ENCODE data around the gene SIX4. TPM values are rescaled to one million over a fixed set of nuclear protein-coding genes. Genes with fewer than 3 reads are reported as not detected.

The SIX4 gene
- total and polyA plus RNA-seq, 9 of the 15 experiments (the other 6 are each of a cell fraction or from before 2014, with no cell fraction given), result 0.77 to 8.6 (median 5.6) TPM

DNA sequence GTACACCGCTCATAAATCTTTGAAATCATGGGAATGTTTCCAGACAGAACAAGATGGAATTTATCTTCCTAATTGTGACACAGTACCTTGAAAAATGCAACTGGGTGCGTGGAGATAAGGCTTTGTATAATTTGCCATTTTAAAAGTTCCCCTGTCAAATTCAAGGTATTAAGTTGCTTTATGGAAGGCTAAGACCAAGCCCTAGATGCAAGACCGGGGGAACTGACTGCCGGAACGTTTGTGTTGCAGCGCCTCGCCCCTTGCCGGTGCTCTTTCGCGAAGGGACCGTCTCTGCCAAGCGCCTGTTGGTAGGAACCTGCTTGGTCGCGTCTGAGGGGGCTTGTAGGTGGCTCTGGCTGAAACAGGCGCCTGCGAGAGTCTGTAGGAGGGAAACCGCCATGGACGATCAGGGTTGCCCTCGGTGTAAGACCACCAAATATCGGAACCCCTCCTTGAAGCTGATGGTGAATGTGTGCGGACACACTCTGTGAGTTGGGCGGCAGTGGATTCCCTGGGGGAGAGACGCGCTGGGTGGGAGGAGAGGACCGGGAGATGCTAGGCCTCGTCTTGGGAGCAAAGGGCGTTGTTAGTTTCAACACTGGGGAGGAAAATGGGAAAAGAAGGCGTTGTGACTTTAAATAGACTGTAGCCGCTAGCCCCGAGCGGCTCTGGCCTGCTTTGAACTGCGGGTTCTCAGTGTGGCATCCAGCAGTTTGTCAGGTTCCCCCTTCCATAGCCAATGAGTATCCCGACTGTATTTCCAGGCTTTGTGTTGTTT lies 10.5 kb upstream of the SIX4 start, which contains the start of gene MNAT1 (continued):
- TF ChIP-seq HMGN3 (IDR thresholded peaks at IDR 0.05; ENCODE audit: borderline replicate concordance, extremely low read depth, insufficient read length, low read depth, low read length), result no peak
- TF ChIP-seq, protein P1, sequence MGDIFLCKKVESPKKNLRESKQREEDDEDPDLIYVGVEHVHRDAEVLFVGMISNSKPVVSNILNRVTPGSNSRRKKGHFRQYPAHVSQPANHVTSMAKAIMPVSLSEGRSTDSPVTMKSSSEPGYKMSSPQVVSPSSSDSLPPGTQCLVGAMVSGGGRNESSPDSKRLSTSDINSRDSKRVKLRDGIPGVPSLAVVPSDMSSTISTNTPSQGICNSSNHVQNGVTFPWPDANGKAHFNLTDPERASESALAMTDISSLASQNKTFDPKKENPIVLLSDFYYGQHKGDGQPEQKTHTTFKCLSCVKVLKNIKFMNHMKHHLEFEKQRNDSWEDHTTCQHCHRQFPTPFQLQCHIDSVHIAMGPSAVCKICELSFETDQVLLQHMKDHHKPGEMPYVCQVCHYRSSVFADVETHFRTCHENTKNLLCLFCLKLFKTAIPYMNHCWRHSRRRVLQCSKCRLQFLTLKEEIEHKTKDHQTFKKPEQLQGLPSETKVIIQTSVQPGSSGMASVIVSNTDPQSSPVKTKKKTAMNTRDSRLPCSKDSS (IDR thresholded peaks at IDR 0.05; ENCODE audit: low read depth, partially characterized antibody), result no peak
- TF ChIP-seq RBM15 (IDR thresholded peaks at IDR 0.05; ENCODE audit: insufficient read depth, low read length), result no peak
- no peak for TF ChIP-seq ELF4 (CRISPR knock-in tag; IDR thresholded peaks at IDR 0.05)
- TF ChIP-seq, protein P2, sequence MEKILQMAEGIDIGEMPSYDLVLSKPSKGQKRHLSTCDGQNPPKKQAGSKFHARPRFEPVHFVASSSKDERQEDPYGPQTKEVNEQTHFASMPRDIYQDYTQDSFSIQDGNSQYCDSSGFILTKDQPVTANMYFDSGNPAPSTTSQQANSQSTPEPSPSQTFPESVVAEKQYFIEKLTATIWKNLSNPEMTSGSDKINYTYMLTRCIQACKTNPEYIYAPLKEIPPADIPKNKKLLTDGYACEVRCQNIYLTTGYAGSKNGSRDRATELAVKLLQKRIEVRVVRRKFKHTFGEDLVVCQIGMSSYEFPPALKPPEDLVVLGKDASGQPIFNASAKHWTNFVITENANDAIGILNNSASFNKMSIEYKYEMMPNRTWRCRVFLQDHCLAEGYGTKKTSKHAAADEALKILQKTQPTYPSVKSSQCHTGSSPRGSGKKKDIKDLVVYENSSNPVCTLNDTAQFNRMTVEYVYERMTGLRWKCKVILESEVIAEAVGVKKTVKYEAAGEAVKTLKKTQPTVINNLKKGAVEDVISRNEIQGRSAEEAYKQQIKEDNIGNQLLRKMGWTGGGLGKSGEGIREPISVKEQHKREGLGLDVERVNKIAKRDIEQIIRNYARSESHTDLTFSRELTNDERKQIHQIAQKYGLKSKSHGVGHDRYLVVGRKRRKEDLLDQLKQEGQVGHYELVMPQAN (IDR thresholded peaks at IDR 0.05; ENCODE audit: borderline replicate concordance), result no peak; the same call in 1 of the 2 replicates
- peak; percentile 42; the same call in 1 of the 2 replicates for TF ChIP-seq L3MBTL2 (IDR thresholded peaks at IDR 0.05)
- TF ChIP-seq, protein P3, sequence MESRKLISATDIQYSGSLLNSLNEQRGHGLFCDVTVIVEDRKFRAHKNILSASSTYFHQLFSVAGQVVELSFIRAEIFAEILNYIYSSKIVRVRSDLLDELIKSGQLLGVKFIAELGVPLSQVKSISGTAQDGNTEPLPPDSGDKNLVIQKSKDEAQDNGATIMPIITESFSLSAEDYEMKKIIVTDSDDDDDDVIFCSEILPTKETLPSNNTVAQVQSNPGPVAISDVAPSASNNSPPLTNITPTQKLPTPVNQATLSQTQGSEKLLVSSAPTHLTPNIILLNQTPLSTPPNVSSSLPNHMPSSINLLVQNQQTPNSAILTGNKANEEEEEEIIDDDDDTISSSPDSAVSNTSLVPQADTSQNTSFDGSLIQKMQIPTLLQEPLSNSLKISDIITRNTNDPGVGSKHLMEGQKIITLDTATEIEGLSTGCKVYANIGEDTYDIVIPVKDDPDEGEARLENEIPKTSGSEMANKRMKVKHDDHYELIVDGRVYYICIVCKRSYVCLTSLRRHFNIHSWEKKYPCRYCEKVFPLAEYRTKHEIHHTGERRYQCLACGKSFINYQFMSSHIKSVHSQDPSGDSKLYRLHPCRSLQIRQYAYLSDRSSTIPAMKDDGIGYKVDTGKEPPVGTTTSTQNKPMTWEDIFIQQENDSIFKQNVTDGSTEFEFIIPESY (CRISPR knock-in tag; IDR thresholded peaks at IDR 0.05), result no peak
- TF ChIP-seq POLR2B (IDR thresholded peaks at IDR 0.05; ENCODE audit: low read depth, partially characterized antibody), result peak; percentile 77
- no peak for TF ChIP-seq CBX8 (IDR thresholded peaks at IDR 0.05; ENCODE audit: borderline replicate concordance, extremely low read depth, low read depth, low read length, poor library complexity, severe bottlenecking)
- TF ChIP-seq NCOA1 (IDR thresholded peaks at IDR 0.05; ENCODE audit: low read depth), result peak; percentile 94
- TF ChIP-seq BHLHE40 (IDR thresholded peaks at IDR 0.05; ENCODE audit: low read length), result peak; percentile 37; the same call in 1 of the 2 replicates
- no peak for TF ChIP-seq ZNF124 (CRISPR knock-in tag; IDR thresholded peaks at IDR 0.05)
- no peak for TF ChIP-seq MEF2D (tag; conservative IDR thresholded peaks at IDR 0.05; ENCODE audit: low read depth)
- TF ChIP-seq DACH1 (IDR thresholded peaks at IDR 0.05; ENCODE audit: partially characterized antibody), result no peak
- TF ChIP-seq ZEB2 (IDR thresholded peaks at IDR 0.05), result peak; percentile 84
- TF ChIP-seq MAFF (IDR thresholded peaks at IDR 0.05; ENCODE audit: low read length), result no peak
- peak; percentile 78 for TF ChIP-seq GTF2A2 (tag; IDR thresholded peaks at IDR 0.05)
- TF ChIP-seq HSF4 (CRISPR knock-in tag; IDR thresholded peaks at IDR 0.05; ENCODE audit: borderline replicate concordance), result no peak
- no peak for TF ChIP-seq BMI1 (IDR thresholded peaks at IDR 0.05; ENCODE audit: low read length)
- no peak for TF ChIP-seq KHSRP (IDR thresholded peaks at IDR 0.05)
- TF ChIP-seq ZNF274 (IDR thresholded peaks at IDR 0.05; ENCODE audit: borderline replicate concordance, low read depth, low read length), result no peak
- TF ChIP-seq, protein P4, sequence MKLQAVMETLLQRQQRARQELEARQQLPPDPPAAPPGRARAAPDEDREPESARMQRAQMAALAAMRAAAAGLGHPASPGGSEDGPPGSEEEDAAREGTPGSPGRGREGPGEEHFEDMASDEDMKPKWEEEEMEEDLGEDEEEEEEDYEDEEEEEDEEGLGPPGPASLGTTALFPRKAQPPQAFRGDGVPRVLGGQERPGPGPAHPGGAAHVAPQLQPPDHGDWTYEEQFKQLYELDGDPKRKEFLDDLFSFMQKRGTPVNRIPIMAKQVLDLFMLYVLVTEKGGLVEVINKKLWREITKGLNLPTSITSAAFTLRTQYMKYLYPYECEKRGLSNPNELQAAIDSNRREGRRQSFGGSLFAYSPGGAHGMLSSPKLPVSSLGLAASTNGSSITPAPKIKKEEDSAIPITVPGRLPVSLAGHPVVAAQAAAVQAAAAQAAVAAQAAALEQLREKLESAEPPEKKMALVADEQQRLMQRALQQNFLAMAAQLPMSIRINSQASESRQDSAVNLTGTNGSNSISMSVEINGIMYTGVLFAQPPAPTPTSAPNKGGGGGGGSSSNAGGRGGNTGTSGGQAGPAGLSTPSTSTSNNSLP (IDR thresholded peaks at IDR 0.05; ENCODE audit: borderline replicate concordance, low read depth, low read length), result no peak; the same call in 1 of the 2 replicates

All from K562 (cell line).